Right atrium auricular region (tissue), 2 donors: Measurements from ENCODE around the gene ENGASE. TPM values are rescaled to one million over a fixed set of nuclear protein-coding genes. Genes with fewer than 3 reads are reported as not detected.

Experiments
- DNase-seq: peaks from one replicate; pipeline ENCODE4 v3.0.0-alpha.2; 2019; ENCODE audit warnings: low spot score
- H3K27ac ChIP-seq, 2 donors: fragments of 200-600 bp; sonication (generic); 1 replicate in 1 of 2; 2 replicates in 1 of 2; pipeline ENCODE4 v1.5.1; 2016 to 2019
- H3K27me3 ChIP-seq, 2 donors: fragments of 200-600 bp; sonication (generic); one replicate each; pipeline versions ENCODE4 v1.5.1 to v1.6.0; 2017 to 2019
- H3K36me3 ChIP-seq: fragments of 200-600 bp; sonication (generic); one replicate; pipeline ENCODE4 v1.5.1; 2016
- H3K4me1 ChIP-seq, 2 donors: fragments of 200-600 bp; sonication (generic); one replicate each; pipeline versions ENCODE4 v1.5.1 to v1.6.0; 2017 to 2019
- H3K4me3 ChIP-seq, 2 donors: fragments of 200-600 bp; sonication (generic); 1 replicate in 1 of 2; 2 replicates in 1 of 2; pipeline ENCODE4 v1.5.1; 2017 to 2019; ENCODE audit warnings: mild to moderate bottlenecking in 1 of 2, moderate library complexity in 1 of 2
- H3K9me3 ChIP-seq, 2 donors: fragments of 200-600 bp; sonication (generic); one replicate each; pipeline ENCODE4 v1.5.1; 2019
- CTCF ChIP-seq, 2 donors: fragments of 200-600 bp; sonication (generic); IDR thresholded peaks; one replicate each; pipeline ENCODE4 v1.5.1; 2019; ENCODE audit warnings: antibody characterized with exemption in 2 of 2
- total RNA-seq, 2 donors: library from RNA; depleted of rRNA; stranded (reverse); fragments of >200 nt; gene quantifications; one replicate each; pipeline ENCODE4 v1.1.0, GENCODE V29; 2016

Gene ENGASE
- total RNA-seq, 2 donors from 2014 or later: 7.7 to 13.5 TPM

- no peaks in the 10 kb centered on the region for H3K36me3 ChIP-seq
- no peaks in the 10 kb centered on the region for H3K4me1 ChIP-seq
- TF ChIP-seq CTCF (IDR thresholded peaks at IDR 0.05): no peak
- no peak for DNase-seq
- H3K27me3 ChIP-seq: no peaks in the 10 kb centered on the region
- H3K9me3 ChIP-seq: no peaks in the 10 kb centered on the region
- H3K4me3 ChIP-seq: no peak overlapping the region
- no peak overlapping the region for H3K27ac ChIP-seq
Measured at GRCh38 chr17:79129523-79129922, 54.9 kb downstream of the ENGASE start.

GRCh38 chr17:79130536-79131273, 56.1 kb downstream of the ENGASE start:
- no peaks in the 10 kb centered on the region for H3K36me3 ChIP-seq
- H3K27ac ChIP-seq: no peak overlapping the region
- no peak overlapping the region for H3K4me3 ChIP-seq
- no peaks in the 10 kb centered on the region for H3K9me3 ChIP-seq
- no peaks in the 10 kb centered on the region for H3K27me3 ChIP-seq
- no peaks in the 10 kb centered on the region for H3K4me1 ChIP-seq
- DNase-seq: no peak
- no peak for TF ChIP-seq CTCF (IDR thresholded peaks at IDR 0.05)

GRCh38 chr17:79131274-79131635, 56.6 kb downstream of the ENGASE start:
- Histone ChIP-seq H3K27me3 (no peaks in the 10 kb centered on the region), H3K36me3 (no peaks in the 10 kb centered on the region), H3K9me3 (no peaks in the 10 kb centered on the region), H3K27ac (no peak overlapping the region), H3K4me1 (no peaks in the 10 kb centered on the region), H3K4me3 (no peak overlapping the region)
- DNase-seq: no peak
- TF ChIP-seq CTCF (IDR thresholded peaks at IDR 0.05): no peak

GRCh38 chr17:79131701-79132100, 57.1 kb downstream of the ENGASE start:
- H3K36me3 ChIP-seq: no peaks in the 10 kb centered on the region
- no peak for TF ChIP-seq CTCF (IDR thresholded peaks at IDR 0.05)
- H3K27ac ChIP-seq: no peak overlapping the region
- H3K4me3 ChIP-seq: no peak overlapping the region
- no peaks in the 10 kb centered on the region for H3K27me3 ChIP-seq
- DNase-seq: no peak
- H3K4me1 ChIP-seq: no peaks in the 10 kb centered on the region
- H3K9me3 ChIP-seq: no peaks in the 10 kb centered on the region

GRCh38 chr17:79132271-79133064, 57.8 kb downstream of the ENGASE start:
- DNase-seq: no peak
- Histone ChIP-seq H3K36me3 (no peaks in the 10 kb centered on the region), H3K4me3 (no peak overlapping the region), H3K4me1 (peaks cover 0 to 3% of the 10 kb centered on the region in 2 donors), H3K9me3 (no peaks in the 10 kb centered on the region), H3K27ac (no peak overlapping the region), H3K27me3 (no peaks in the 10 kb centered on the region)
- no peak for TF ChIP-seq CTCF (IDR thresholded peaks at IDR 0.05)
